KOPT-K1 (cell line): ENCODE results near the gene ACOD1.
"Not testable (repeated sequence)": the region's sequence is repeated elsewhere in the genome, so short reads cannot be mapped to it uniquely, and the experiment has no call there.

Experiments used
- H3K27ac ChIP-seq: fragments of 200-600 bp; sonication (generic); 2 replicates; pipeline ENCODE4 v1.5.1; 2016; ENCODE audit warnings: antibody characterized with exemption, mild to moderate bottlenecking, low read depth, low read length; ENCODE audit not compliant: poor library complexity, severe bottlenecking
- H3K36me3 ChIP-seq: fragments of 200-600 bp; sonication (generic); 2 replicates; pipeline ENCODE4 v1.5.1; 2017; ENCODE audit warnings: antibody characterized with exemption, mild to moderate bottlenecking, low read length, moderate library complexity; ENCODE audit not compliant: insufficient read depth
- H3K9me3 ChIP-seq: fragments of 200-600 bp; sonication (generic); 2 replicates; pipeline ENCODE4 v1.5.1; 2017; ENCODE audit warnings: antibody characterized with exemption, low read length, mild to moderate bottlenecking; ENCODE audit not compliant: insufficient read depth, poor library complexity, severe bottlenecking

Gene ACOD1

GRCh38 chr13:76948149-76948548, at the start of gene ACOD1:
TSS of gene ACOD1 (plus strand) at chr13:76948511. CDS start at chr13:76948559, 48 bp downstream.
- Histone ChIP-seq H3K36me3 (no peaks in the 10 kb centered on the region), H3K27ac (no peak within 1 kb of the TSS), H3K9me3 (no peaks in the 10 kb centered on the region)

DNA sequence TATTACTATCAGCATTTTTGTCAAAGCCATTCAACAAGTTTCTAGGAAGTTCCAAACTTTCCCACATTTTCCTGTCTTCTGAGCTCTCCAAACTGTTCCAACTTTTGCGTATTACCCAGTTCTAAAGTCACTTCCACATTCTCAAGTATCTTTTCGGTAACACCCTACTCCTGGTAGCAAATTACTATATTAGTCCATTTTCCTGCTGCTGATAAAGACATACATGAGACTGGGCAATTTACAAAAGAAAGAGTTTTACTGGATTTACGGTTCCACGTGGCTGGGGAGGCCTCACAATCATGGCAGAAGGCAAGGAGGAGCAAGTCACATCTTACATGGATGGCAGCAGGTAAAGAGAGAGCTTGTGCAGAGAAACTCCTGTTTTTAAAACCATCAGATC, 49.2 kb upstream of the ACOD1 start:
- H3K27ac ChIP-seq, H3K36me3 ChIP-seq: not testable (repeated sequence)
- peaks cover 14% of the 10 kb centered on the region for H3K9me3 ChIP-seq

GRCh38 chr13:76903544-76904162, 44.7 kb upstream of the ACOD1 start:
- H3K27ac ChIP-seq: no peak overlapping the region
- peaks cover 12% of the 10 kb centered on the region for H3K9me3 ChIP-seq
- H3K36me3 ChIP-seq: no peaks in the 10 kb centered on the region

DNA sequence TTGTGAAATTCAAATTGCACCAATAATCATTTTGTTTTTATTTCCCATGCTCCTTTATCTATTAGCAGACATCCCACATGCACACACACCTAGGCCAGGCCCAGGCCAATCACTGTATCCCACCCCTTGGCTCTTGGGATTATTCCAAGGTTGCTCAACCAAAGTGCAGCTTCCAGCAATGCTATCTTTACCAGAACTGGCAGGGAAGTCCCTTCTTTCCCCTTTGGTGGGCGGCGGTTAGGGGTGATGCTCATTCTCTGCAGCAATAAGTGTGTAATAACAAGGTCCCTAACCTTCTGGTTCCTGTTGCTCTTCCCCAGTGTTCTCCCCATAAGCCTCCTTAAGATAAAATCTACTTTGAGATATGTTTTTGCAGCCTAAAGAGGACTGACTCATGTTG, 43.8 kb upstream of the ACOD1 start:
- H3K36me3 ChIP-seq: no peaks in the 10 kb centered on the region
- H3K9me3 ChIP-seq: peaks cover 3% of the 10 kb centered on the region

DNA sequence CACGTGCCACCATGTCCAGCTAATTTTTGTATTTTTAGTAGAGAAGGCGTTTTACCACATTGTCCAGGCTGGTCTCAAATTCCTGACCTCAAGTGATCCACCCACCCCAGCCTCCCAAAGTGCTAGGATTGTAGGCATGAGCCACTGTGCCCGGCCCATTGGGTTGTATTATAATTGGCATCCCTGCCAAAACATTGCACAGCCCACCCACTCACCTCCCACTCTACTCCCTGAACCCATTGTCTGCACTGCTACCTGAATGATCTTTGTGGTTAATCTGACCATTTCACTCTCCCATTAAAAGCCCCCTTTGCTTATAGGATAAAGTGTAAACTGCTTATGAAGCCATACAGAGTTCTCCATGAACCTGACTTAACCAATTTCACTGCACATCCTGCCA, 35.8 kb upstream of the ACOD1 start:
- H3K36me3 ChIP-seq: no peaks in the 10 kb centered on the region
- H3K27ac ChIP-seq: no peak overlapping the region
- H3K9me3 ChIP-seq: no peaks in the 10 kb centered on the region

More for the DNA sequence above, 43.8 kb upstream of the ACOD1 start:
- H3K27ac ChIP-seq: no peak overlapping the region

GRCh38 chr13:76913898-76914297, 34.4 kb upstream of the ACOD1 start:
- Histone ChIP-seq H3K27ac (no peak overlapping the region), H3K36me3 (no peaks in the 10 kb centered on the region), H3K9me3 (no peaks in the 10 kb centered on the region)

DNA sequence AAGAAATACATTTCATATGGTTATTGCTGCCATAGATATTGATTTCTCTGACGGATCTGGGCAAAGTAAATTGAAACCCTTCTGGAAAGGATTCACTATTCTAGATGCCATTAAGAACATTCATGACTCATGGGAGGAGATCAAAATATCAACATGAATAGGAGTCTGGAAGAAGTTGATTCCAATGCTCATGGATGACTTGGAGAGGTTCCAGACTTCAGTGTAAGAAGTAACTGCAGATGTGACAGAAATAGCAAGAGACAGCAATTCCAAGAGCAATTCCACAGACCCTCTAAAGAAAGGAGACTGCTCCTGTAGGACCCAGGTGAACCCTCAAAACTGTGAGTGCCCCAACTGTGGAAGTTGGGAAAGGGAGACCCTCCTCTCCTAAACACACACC, 31.2 kb upstream of the ACOD1 start:
- Histone ChIP-seq H3K36me3 (no peaks in the 10 kb centered on the region), H3K27ac (no peak overlapping the region), H3K9me3 (no peaks in the 10 kb centered on the region)

GRCh38 chr13:76917755-76918481, 30.4 kb upstream of the ACOD1 start:
- H3K36me3 ChIP-seq, H3K27ac ChIP-seq, H3K9me3 ChIP-seq: not testable (repeated sequence)

GRCh38 chr13:76921516-76921915, 26.8 kb upstream of the ACOD1 start:
- H3K36me3 ChIP-seq: no peaks in the 10 kb centered on the region
- no peak overlapping the region for H3K27ac ChIP-seq
- H3K9me3 ChIP-seq: no peaks in the 10 kb centered on the region

- H3K9me3 ChIP-seq: no peaks in the 10 kb centered on the region
- H3K36me3 ChIP-seq: no peaks in the 10 kb centered on the region
- no peak overlapping the region for H3K27ac ChIP-seq
Observed at GRCh38 chr13:76925115-76925514, 23.2 kb upstream of the ACOD1 start.

- Histone ChIP-seq H3K27ac (no peak overlapping the region), H3K36me3 (no peaks in the 10 kb centered on the region), H3K9me3 (no peaks in the 10 kb centered on the region)
Observed at GRCh38 chr13:76927955-76928354, 20.4 kb upstream of the ACOD1 start.

GRCh38 chr13:76928456-76928855, 19.9 kb upstream of the ACOD1 start:
- H3K9me3 ChIP-seq: no peaks in the 10 kb centered on the region
- H3K36me3 ChIP-seq: no peaks in the 10 kb centered on the region
- no peak overlapping the region for H3K27ac ChIP-seq

DNA sequence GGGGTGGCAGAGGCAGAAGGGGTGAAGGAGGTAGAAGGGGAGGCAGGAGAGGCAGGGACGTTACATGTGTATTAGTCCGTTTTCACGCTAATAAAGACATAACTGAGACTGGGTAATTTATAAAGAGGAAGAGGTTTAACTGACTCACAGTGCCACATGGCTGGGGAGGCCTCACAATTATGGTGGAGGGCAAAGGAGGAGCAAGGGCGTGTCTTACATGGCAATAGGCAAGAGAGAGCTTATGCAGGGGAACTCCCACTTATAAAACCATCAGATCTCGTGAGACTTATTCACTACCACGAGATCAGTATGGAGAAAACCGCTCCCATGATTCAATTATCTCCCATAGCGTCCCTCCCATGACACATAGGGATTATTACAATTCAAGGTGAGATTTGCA, 19.0 kb upstream of the ACOD1 start:
- Histone ChIP-seq H3K36me3 (no peaks in the 10 kb centered on the region), H3K27ac (no peak overlapping the region), H3K9me3 (no peaks in the 10 kb centered on the region)

DNA sequence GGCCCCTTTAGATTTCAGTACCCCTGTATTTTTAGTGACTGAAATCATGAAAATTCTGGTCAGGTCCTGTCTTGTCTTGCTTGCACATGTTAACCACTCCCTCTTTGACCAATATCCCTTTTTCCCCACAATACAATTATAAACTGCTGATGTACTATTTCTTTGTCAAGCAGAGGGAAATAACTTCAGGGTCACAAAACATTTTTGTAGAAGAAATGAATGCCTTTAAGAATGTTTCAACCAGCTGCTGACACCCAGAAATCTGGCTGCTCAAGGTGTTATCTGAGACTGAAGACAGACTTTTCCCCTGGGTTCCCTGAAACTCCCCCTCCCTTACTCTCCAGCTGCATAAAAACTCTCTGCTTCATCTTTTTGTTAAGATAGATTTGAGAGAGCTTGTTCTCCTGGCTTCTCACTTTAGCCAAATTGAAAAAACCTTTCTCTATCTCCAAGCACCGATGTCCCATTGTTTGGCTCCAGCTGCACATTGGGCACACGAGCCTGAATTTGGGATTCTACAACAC, 18.4 kb upstream of the ACOD1 start:
- Histone ChIP-seq H3K36me3 (no peaks in the 10 kb centered on the region), H3K9me3 (no peaks in the 10 kb centered on the region), H3K27ac (no peak overlapping the region)

DNA sequence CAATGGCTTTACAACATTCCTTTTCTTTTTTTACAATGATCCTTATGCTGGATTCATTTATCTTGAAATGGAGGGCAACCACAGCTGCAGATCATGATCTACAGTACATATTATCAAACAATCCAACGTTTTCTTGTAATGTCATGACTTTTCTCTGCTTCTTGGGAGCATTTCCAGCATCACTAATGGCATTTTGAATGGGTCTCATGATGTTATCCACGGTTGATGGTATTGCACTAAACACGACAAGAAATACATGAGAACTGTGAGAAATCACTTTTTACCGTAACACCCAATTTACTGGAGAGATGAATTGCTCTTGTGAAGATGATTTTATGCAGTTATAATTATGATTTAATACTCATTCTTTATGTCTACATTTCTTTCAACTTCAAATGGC, 16.2 kb upstream of the ACOD1 start:
- no peaks in the 10 kb centered on the region for H3K36me3 ChIP-seq
- H3K9me3 ChIP-seq: no peaks in the 10 kb centered on the region
- H3K27ac ChIP-seq: no peak overlapping the region

DNA sequence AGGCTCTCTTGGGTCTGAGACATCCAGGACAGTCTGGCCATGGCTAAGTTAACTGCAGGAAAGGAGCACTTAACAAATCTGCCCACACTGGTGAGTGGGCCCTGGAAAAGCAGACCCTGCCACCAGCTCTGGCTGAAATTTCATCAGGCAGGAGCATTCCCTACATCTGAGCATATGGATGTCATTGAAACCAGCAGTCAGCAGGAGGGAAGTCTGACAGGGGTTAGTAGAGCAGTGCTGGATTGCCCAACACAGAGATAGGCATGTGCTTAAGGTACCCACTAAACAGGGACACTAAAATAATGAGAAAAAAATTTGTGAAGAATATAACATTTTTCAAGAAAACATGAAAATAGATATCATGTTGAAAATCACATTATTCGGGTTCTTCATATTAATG, 13.6 kb upstream of the ACOD1 start:
- H3K27ac ChIP-seq: no peak overlapping the region
- H3K36me3 ChIP-seq: no peaks in the 10 kb centered on the region
- no peaks in the 10 kb centered on the region for H3K9me3 ChIP-seq
